ENCODE measurements around the gene SLC25A20.
"Not testable (repeated sequence)": the region's sequence is repeated elsewhere in the genome, so short reads cannot be mapped to it uniquely, and the experiment has no call there.

The SLC25A20 gene

DNA sequence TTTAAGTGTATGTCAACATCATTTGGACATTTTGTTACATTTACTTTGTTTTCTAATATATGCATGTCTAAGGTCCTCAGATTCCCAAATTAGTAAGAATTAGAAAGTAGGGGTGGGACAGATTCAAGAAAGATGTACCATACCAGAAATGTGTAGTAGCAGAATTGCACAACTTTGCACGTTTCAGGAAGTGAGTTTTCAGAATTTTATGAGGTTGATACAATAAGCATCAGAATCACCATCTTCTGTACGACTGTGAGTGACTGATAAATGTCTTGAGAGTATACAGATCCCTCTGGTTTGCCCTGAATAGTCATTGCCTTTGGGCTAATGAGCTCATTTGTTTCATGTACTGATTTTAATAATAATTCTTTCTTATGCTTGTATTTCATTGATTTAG lies 29.2 kb upstream of the SLC25A20 start:
- H3K4me3 ChIP-seq (ENCODE audit: low read length), result no peak overlapping the region
- peaks cover 6% of the 10 kb centered on the region for H3K36me3 ChIP-seq (ENCODE audit: control insufficient read depth, insufficient read depth, low read length)
- H3K4me1 ChIP-seq (ENCODE audit: control insufficient read depth, insufficient read depth, low read length), result peaks cover 18% of the 10 kb centered on the region
- H3K9me3 ChIP-seq (ENCODE audit: control insufficient read depth, low read length), result no peaks in the 10 kb centered on the region
- no peaks in the 10 kb centered on the region for H3K27me3 ChIP-seq (ENCODE audit: control insufficient read depth, insufficient read depth, low read length)
- no peak overlapping the region for H3K9ac ChIP-seq (ENCODE audit: low read length)

- H3K9ac ChIP-seq (ENCODE audit: low read length), result no peak overlapping the region
- H3K9me3 ChIP-seq (ENCODE audit: control insufficient read depth, low read length), result no peaks in the 10 kb centered on the region
- no peaks in the 10 kb centered on the region for H3K27me3 ChIP-seq (ENCODE audit: control insufficient read depth, insufficient read depth, low read length)
- H3K4me1 ChIP-seq (ENCODE audit: control insufficient read depth, insufficient read depth, low read length), result peaks cover 18% of the 10 kb centered on the region
- H3K4me3 ChIP-seq (ENCODE audit: low read length), result no peak overlapping the region
- H3K36me3 ChIP-seq (ENCODE audit: control insufficient read depth, insufficient read depth, low read length), result peaks cover 6% of the 10 kb centered on the region
These were observed 28.0 kb upstream of the SLC25A20 start for GRCh38 chr3:48926425-48927392.

GRCh38 chr3:48919215-48920138 lies 20.8 kb upstream of the SLC25A20 start:
- no peaks in the 10 kb centered on the region for H3K9me3 ChIP-seq (ENCODE audit: control insufficient read depth, low read length)
- H3K4me3 ChIP-seq (ENCODE audit: low read length), result peak overlapping the region; percentile 97
- H3K9ac ChIP-seq (ENCODE audit: low read length), result peak overlapping the region; percentile 91
- H3K36me3 ChIP-seq (ENCODE audit: control insufficient read depth, insufficient read depth, low read length), result no peaks in the 10 kb centered on the region
- peaks cover 5% of the 10 kb centered on the region for H3K4me1 ChIP-seq (ENCODE audit: control insufficient read depth, insufficient read depth, low read length)
- H3K27me3 ChIP-seq (ENCODE audit: control insufficient read depth, insufficient read depth, low read length), result no peaks in the 10 kb centered on the region

DNA sequence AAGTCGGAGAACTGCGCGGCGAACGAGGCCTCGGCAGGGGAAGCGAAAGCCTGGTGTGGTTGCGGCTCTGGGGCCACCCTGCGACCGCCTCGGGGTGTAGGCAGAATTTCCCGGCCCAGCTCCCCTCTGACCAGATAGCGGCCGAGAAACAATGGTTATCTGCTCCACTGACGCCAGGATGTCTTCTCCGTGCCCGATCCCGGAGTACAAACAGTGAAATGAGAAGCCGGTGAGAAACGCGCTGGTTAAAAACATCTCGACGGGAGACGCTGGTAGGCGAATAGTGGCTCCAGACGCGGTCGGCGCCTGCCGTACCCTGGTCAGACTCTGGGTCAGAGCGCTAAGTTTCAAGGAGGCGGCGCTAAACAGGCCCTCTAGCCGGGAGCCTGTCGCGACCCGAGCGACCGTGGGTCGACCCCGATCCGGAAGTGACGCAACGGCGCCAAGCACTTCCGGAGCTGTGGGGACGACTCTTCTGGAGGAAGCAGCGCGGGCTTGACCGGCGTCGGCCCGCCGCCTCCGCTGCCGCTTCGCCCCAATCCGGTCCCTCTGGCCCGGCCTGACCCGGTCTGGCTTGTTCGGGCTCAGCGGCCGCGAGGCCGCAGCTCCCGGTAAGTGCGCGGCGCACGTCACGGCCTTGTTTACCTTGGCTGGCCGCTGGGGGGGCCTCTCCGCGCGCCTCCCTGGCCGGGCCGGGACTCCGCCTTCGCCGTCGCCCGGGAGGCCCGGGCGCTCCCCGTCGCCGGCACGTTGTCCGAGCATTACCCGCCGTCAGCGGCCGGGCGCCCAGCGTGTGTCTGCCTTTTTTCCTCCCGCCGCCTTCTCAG lies 19.9 kb upstream of the SLC25A20 start, which contains the start of gene ARIH2:
ARIH2 (plus strand) TSS at position 455 of the 827 bp plus-strand sequence. CDS start 8,717 bp downstream, outside the sequence.
- no peaks in the 10 kb centered on the region for H3K36me3 ChIP-seq (ENCODE audit: control insufficient read depth, insufficient read depth, low read length)
- H3K4me3 ChIP-seq (ENCODE audit: low read length), result peak within 1 kb of the TSS; percentile 97
- no peaks in the 10 kb centered on the region for H3K9me3 ChIP-seq (ENCODE audit: control insufficient read depth, low read length)
- H3K4me1 ChIP-seq (ENCODE audit: control insufficient read depth, insufficient read depth, low read length), result peaks cover 5% of the 10 kb centered on the region
- H3K9ac ChIP-seq (ENCODE audit: low read length), result peak within 1 kb of the TSS; percentile 91
- no peaks in the 10 kb centered on the region for H3K27me3 ChIP-seq (ENCODE audit: control insufficient read depth, insufficient read depth, low read length)

GRCh38 chr3:48915296-48915695 lies 16.6 kb upstream of the SLC25A20 start:
- Histone ChIP-seq H3K4me1 (ENCODE audit: control insufficient read depth, insufficient read depth, low read length) (peaks cover 5% of the 10 kb centered on the region), H3K36me3 (ENCODE audit: control insufficient read depth, insufficient read depth, low read length) (no peaks in the 10 kb centered on the region), H3K4me3 (ENCODE audit: low read length) (no peak overlapping the region), H3K9me3 (ENCODE audit: control insufficient read depth, low read length) (no peaks in the 10 kb centered on the region), H3K27me3 (ENCODE audit: control insufficient read depth, insufficient read depth, low read length) (no peaks in the 10 kb centered on the region), H3K9ac (ENCODE audit: low read length) (no peak overlapping the region)

GRCh38 chr3:48907026-48907425 lies 8.3 kb upstream of the SLC25A20 start:
- H3K27me3 ChIP-seq (ENCODE audit: control insufficient read depth, insufficient read depth, low read length); H3K36me3 ChIP-seq (ENCODE audit: control insufficient read depth, insufficient read depth, low read length); H3K4me3 ChIP-seq (ENCODE audit: low read length); H3K9me3 ChIP-seq (ENCODE audit: control insufficient read depth, low read length); H3K9ac ChIP-seq (ENCODE audit: low read length); H3K4me1 ChIP-seq (ENCODE audit: control insufficient read depth, insufficient read depth, low read length): not testable (repeated sequence)

- no peak overlapping the region for H3K9ac ChIP-seq (ENCODE audit: low read length)
- H3K27me3 ChIP-seq (ENCODE audit: control insufficient read depth, insufficient read depth, low read length), result no peaks in the 10 kb centered on the region
- H3K4me3 ChIP-seq (ENCODE audit: low read length), result peak overlapping the region; percentile 18
- no peaks in the 10 kb centered on the region for H3K9me3 ChIP-seq (ENCODE audit: control insufficient read depth, low read length)
- H3K4me1 ChIP-seq (ENCODE audit: control insufficient read depth, insufficient read depth, low read length), result peaks cover 13% of the 10 kb centered on the region
- H3K36me3 ChIP-seq (ENCODE audit: control insufficient read depth, insufficient read depth, low read length), result no peaks in the 10 kb centered on the region
These were observed 591 bp upstream of the SLC25A20 start for GRCh38 chr3:48899273-48899672.

DNA sequence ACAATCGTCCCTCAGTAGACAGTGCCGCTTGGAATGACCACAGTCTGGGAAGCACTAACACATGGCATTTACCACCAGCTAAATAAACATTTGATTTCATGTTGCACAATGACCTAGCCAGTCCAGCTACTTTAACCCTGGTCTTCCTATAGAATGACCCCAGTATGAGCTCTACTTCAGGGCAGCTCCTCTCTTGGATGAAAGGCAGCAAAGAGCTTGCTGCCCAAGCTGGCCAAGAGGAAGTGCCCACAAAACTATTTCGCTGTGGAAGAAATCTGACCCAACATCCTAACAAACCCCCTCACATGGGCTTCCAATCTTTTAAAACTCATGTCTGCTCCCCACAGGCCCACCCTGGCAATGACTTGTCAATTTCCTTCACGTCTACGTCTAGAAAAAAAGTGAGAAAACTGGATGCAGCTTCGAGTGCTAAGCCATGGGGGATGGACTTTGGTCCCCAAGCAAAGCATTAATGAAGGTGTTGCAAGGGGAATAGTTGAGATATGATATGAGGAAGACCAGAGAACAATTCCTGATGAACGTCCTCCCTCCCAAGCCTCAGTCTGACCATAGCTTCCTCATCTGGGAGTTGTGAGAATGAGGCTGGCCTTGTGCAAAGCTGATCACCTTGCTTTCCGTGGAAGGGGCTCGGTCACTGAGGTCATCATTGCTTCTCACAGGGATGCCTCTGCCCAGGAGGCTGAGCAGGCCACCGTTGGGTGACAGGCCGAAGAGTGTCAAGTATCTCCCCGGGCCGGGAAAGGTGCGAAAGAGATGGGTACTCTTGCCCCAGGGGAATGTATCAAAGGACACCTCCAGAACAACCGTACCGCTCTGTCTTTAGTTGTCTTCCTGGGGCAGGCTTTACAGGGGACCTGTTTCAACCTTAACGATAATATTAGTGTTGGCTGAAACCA lies 964 bp downstream of the SLC25A20 start:
- Histone ChIP-seq H3K9me3 (ENCODE audit: control insufficient read depth, low read length) (no peaks in the 10 kb centered on the region), H3K36me3 (ENCODE audit: control insufficient read depth, insufficient read depth, low read length) (no peaks in the 10 kb centered on the region), H3K27me3 (ENCODE audit: control insufficient read depth, insufficient read depth, low read length) (no peaks in the 10 kb centered on the region), H3K9ac (ENCODE audit: low read length) (peak overlapping the region; percentile 56), H3K4me1 (ENCODE audit: control insufficient read depth, insufficient read depth, low read length) (peaks cover 13% of the 10 kb centered on the region), H3K4me3 (ENCODE audit: low read length) (peak overlapping the region; percentile 60)

DNA sequence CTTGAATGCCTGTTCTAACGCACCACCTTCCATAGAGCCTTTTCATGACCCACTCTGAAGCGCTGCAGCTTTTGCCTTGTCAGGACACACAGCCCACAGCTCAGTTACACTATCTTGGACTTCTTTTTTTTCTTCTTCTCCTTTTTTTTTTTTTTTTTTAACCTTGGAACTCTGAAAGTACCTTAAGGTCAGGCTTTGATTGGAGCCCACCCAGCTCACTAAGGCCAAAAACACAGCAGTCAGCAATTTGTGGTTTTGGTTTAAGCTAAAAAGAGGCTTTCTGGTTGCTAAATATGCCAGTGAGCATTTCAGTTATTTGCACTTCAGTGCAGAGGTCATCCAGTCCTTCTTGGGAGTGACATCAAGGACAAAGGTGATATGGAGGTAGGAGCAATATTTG lies 1.7 kb downstream of the SLC25A20 start:
- H3K4me1 ChIP-seq (ENCODE audit: control insufficient read depth, insufficient read depth, low read length), result peaks cover 13% of the 10 kb centered on the region
- no peaks in the 10 kb centered on the region for H3K36me3 ChIP-seq (ENCODE audit: control insufficient read depth, insufficient read depth, low read length)
- H3K9me3 ChIP-seq (ENCODE audit: control insufficient read depth, low read length), result no peaks in the 10 kb centered on the region
- no peak overlapping the region for H3K9ac ChIP-seq (ENCODE audit: low read length)
- H3K4me3 ChIP-seq (ENCODE audit: low read length), result no peak overlapping the region
- H3K27me3 ChIP-seq (ENCODE audit: control insufficient read depth, insufficient read depth, low read length), result no peaks in the 10 kb centered on the region

GRCh38 chr3:48894516-48894915 lies 4.2 kb downstream of the SLC25A20 start:
- H3K36me3 ChIP-seq (ENCODE audit: control insufficient read depth, insufficient read depth, low read length), result no peaks in the 10 kb centered on the region
- H3K9ac ChIP-seq (ENCODE audit: low read length), result no peak overlapping the region
- H3K4me1 ChIP-seq (ENCODE audit: control insufficient read depth, insufficient read depth, low read length), result peaks cover 13% of the 10 kb centered on the region
- H3K27me3 ChIP-seq (ENCODE audit: control insufficient read depth, insufficient read depth, low read length), result no peaks in the 10 kb centered on the region
- no peaks in the 10 kb centered on the region for H3K9me3 ChIP-seq (ENCODE audit: control insufficient read depth, low read length)
- no peak overlapping the region for H3K4me3 ChIP-seq (ENCODE audit: low read length)
